Body of pancreas (tissue), 4 donors: ENCODE results near the gene TNNT1. TPM values are rescaled to one million over a fixed set of nuclear protein-coding genes. Genes with fewer than 3 reads are reported as not detected.
A peak's percentile ranks its signal among the peaks of the same experiment; 100 is the strongest.

Experiments used
- ATAC-seq: fragments of 150-250 bp; one replicate; pipeline ENCODE4 v1.9.1; 2016
- DNase-seq, 4 donors: peaks; one replicate each; pipeline ENCODE4 v3.0.0-alpha.2; 2019
- H3K27ac ChIP-seq, 4 donors: fragments of 200-600 bp; sonication (generic); 1 replicate in 3 of 4; 2 replicates in 1 of 4; pipeline versions ENCODE4 v1.5.1 to v1.6.1; 2016 to 2019; ENCODE audit warnings: mild to moderate bottlenecking in 1 of 4, mixed read lengths in 1 of 4, moderate library complexity in 1 of 4
- H3K27me3 ChIP-seq, 2 donors: fragments of 200-600 bp; sonication (generic); one replicate each; pipeline ENCODE4 v1.6.0; 2016; ENCODE audit warnings: mild to moderate bottlenecking in 1 of 2
- H3K36me3 ChIP-seq, 2 donors: fragments of 200-600 bp; sonication (generic); replicated peaks in 1 of 2; 2 replicates each; pipeline ENCODE4 v1.5.1; 2016; ENCODE audit warnings: low read depth in 2 of 2; ENCODE audit not compliant: insufficient read depth in 1 of 2
- H3K4me1 ChIP-seq: fragments of 200-600 bp; sonication (generic); one replicate; pipeline ENCODE4 v1.6.0; 2016
- H3K4me3 ChIP-seq, 2 donors: fragments of 200-600 bp; sonication (generic); 1 replicate in 1 of 2; 2 replicates in 1 of 2; pipeline ENCODE4 v1.5.1; 2016 to 2019
- H3K9me3 ChIP-seq, 3 donors: fragments of 200-600 bp; sonication (generic); 1 replicate in 2 of 3; 2 replicates in 1 of 3; pipeline ENCODE4 v1.5.1; 2016
- POLR2A ChIP-seq, 3 donors: fragments of 450-650 bp; IDR thresholded peaks; one replicate each; pipeline ENCODE4 v1.6.1; 2016; ENCODE audit warnings: antibody characterized with exemption in 3 of 3, mild to moderate bottlenecking in 2 of 3
- WGBS, 2 donors: methylation state at CpG; one replicate each; pipeline ENCODE4 v1.1.5; 2017; 5-methylcytosine and 5-hydroxymethylcytosine counted together
- intact Hi-C: fragments of 100-400 bp; cut with DNase I; formaldehyde crosslinking; loops from one replicate; pipeline ENCODE4 v1.15.1; 2023
- total RNA-seq, 2 donors: library from RNA; depleted of rRNA; stranded (reverse); fragments of >200 nt; gene quantifications; one replicate each; pipeline ENCODE4 v1.1.0, GENCODE V29; 2016
- TF ChIP-seq, protein P1 (sequence below), 7 experiments: fragments of 450-650 bp in 4 of 7; fragments of 200-600 bp in 3 of 7; sonication (generic) in 3 of 7; IDR thresholded peaks; one replicate each; pipeline ENCODE4 v1.5.1; 2016 to 2019; ENCODE audit warnings: antibody characterized with exemption in 7 of 7

The TNNT1 gene
- total RNA-seq, 2 donors from 2014 or later = not detected

DNA sequence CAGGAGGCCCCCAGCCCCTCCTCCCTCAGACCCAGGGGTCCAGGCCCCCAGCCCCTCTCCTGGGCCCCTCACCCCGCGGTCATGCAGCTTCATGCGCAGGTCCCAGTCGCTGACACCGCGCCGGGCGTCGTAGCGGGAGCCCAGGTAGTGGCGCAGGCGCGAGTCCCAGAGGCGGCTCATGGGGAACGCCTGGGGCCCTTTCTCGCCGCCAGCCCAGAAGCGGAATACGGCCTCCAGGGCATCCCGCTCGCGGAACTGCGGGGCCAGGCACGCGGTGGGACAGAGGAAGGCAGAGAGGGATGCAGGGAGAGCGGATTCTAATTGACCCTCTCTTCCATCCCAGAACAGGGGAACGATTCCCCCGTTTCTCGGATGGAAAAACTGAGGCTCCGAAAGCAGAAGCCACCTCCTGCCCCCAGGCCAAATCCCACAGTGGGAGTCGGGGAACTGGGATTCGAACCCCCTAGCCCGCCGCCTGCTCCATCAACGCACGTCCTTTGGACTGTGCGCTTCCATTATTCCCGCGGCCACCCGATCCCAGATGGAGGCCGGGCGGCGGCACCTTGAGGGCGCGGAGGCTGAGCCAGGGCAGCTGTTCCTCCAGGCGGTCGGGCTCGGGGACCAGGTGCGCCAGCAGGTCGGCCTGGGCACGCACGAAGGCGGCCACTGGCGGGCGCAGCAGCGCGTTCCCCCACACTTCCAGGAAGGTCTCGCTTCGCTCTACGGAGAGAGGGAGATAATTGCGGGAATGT lies 12.7 kb upstream of the TNNT1 start:
- Histone ChIP-seq H3K27ac (no peak overlapping the region), H3K4me3 (no peak overlapping the region), H3K36me3 (no peaks in the 10 kb centered on the region), H3K9me3 (no peaks in the 10 kb centered on the region), H3K4me1 (peaks cover 12% of the 10 kb centered on the region), H3K27me3 (peaks cover 0 to 33% of the 10 kb centered on the region in 2 donors)
- intact Hi-C loops = no loop called here
- ATAC-seq (no peak), DNase-seq (no peak)
- 23 to 37% methylated on average over 35 to 61 of the region's 61 CpGs for WGBS, 2 donors
- TF ChIP-seq POLR2A (IDR thresholded peaks at IDR 0.05) = no peak
- TF ChIP-seq, protein P1, sequence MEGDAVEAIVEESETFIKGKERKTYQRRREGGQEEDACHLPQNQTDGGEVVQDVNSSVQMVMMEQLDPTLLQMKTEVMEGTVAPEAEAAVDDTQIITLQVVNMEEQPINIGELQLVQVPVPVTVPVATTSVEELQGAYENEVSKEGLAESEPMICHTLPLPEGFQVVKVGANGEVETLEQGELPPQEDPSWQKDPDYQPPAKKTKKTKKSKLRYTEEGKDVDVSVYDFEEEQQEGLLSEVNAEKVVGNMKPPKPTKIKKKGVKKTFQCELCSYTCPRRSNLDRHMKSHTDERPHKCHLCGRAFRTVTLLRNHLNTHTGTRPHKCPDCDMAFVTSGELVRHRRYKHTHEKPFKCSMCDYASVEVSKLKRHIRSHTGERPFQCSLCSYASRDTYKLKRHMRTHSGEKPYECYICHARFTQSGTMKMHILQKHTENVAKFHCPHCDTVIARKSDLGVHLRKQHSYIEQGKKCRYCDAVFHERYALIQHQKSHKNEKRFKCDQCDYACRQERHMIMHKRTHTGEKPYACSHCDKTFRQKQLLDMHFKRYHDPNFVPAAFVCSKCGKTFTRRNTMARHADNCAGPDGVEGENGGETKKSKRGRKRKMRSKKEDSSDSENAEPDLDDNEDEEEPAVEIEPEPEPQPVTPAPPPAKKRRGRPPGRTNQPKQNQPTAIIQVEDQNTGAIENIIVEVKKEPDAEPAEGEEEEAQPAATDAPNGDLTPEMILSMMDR (IDR thresholded peaks at IDR 0.05) = no peak

GRCh38 chr19:55160986-55161365 lies 12.0 kb upstream of the TNNT1 start:
- intact Hi-C loops = no loop called here
- no peaks in the 10 kb centered on the region for H3K36me3 ChIP-seq
- no peak overlapping the region for H3K27ac ChIP-seq
- TF ChIP-seq, protein P1 (IDR thresholded peaks at IDR 0.05) = no peak
- no peak for TF ChIP-seq POLR2A (IDR thresholded peaks at IDR 0.05)
- H3K27me3 ChIP-seq = peaks cover 0 to 38% of the 10 kb centered on the region in 2 donors
- peaks cover 14% of the 10 kb centered on the region for H3K4me1 ChIP-seq
- no peaks in the 10 kb centered on the region for H3K9me3 ChIP-seq
- no peak for ATAC-seq
- no peak overlapping the region for H3K4me3 ChIP-seq
- DNase-seq = no peak
- WGBS, 2 donors = 15 to 41% methylated on average over 8 to 32 of the region's 32 CpGs

DNA sequence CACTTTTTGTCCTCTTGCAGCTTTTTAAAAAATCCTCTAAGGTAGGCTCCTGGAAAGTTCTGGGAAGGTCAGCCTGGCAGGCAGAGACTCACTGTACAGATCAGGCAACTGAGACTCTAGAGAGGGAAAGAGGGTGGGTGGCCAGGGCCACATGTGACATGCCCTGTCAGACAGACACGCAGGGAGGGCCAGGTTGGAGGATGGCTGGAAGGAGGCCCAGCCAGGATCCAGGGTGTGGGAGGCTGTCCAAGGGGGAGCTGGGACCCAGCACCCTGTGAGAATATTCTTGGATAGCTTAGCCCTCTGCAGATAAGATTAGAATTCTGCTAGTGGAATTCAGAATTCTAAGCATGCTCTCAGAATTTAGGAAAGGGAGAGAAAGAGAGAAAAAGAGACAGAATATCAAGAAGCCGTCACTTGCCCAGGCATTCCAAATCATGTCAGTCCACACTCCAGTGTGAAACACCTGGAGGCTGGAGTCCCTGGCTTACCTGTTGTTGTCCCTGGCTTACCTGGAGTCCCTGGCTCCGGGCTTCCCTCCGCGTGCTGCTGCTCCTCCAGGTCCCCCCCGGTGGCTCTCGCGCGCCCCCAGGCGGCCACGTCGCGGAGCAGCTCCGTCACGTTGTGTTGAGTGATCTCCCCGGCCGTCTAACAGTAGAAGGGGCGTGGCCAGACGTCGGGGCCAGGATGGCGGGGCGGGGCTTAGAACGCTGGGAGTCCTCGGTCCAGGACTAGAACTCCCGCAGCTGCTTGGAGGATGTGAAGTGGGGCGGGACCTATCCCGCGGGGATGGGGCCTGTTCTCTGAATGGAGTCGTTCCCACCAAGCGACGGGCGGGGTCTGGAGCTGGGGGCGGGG lies 11.4 kb upstream of the TNNT1 start:
- H3K4me3 ChIP-seq = no peak overlapping the region
- intact Hi-C loops = no loop called here
- H3K9me3 ChIP-seq = no peaks in the 10 kb centered on the region
- H3K27ac ChIP-seq = no peak overlapping the region
- peak; percentile 84 to 91 (median 86) for DNase-seq
- peak; percentile 87 for ATAC-seq
- TF ChIP-seq, protein P1 (IDR thresholded peaks at IDR 0.05) = peak; percentile 71 to 85 (median 78)
- no peak for TF ChIP-seq POLR2A (IDR thresholded peaks at IDR 0.05)
- H3K27me3 ChIP-seq = peaks cover 0 to 38% of the 10 kb centered on the region in 2 donors
- 4 to 20% methylated on average over 5 to 33 of the region's 33 CpGs for WGBS, 2 donors
- H3K36me3 ChIP-seq = no peaks in the 10 kb centered on the region
- peaks cover 11% of the 10 kb centered on the region for H3K4me1 ChIP-seq

GRCh38 chr19:55158848-55159749 lies 10.1 kb upstream of the TNNT1 start:
- intact Hi-C loops = no loop called here
- ATAC-seq (no peak), DNase-seq (no peak)
- no peak for TF ChIP-seq POLR2A (IDR thresholded peaks at IDR 0.05)
- TF ChIP-seq, protein P1 (IDR thresholded peaks at IDR 0.05) = no peak
- H3K27me3 ChIP-seq = peaks cover 0 to 38% of the 10 kb centered on the region in 2 donors
- WGBS, 2 donors = 64 to 73% methylated on average over 15 to 18 of the region's 18 CpGs
- H3K9me3 ChIP-seq = no peaks in the 10 kb centered on the region
- H3K27ac ChIP-seq = no peak overlapping the region
- peaks cover 11% of the 10 kb centered on the region for H3K4me1 ChIP-seq
- H3K36me3 ChIP-seq = no peaks in the 10 kb centered on the region
- no peak overlapping the region for H3K4me3 ChIP-seq
